Peyer's patch (tissue), 4 donors: ENCODE data around the gene UBE2G2. TPM values are rescaled to one million over a fixed set of nuclear protein-coding genes. Genes with fewer than 3 reads are reported as not detected.

Experiments
- DNase-seq, 3 donors: peaks; one replicate each; pipeline ENCODE4 v3.0.0-alpha.2; 2017 to 2019
- H3K27ac ChIP-seq, 4 donors: fragments of 200-600 bp; sonication (generic); one replicate each; pipeline ENCODE4 v1.5.1; 2016 to 2019
- H3K27me3 ChIP-seq, 2 donors: fragments of 200-600 bp; sonication (generic); one replicate each; pipeline ENCODE4 v1.5.1; 2019
- H3K36me3 ChIP-seq, 3 donors: fragments of 200-600 bp; sonication (generic); one replicate each; pipeline ENCODE4 v1.5.1; 2016 to 2019
- H3K4me1 ChIP-seq, 4 donors: fragments of 200-600 bp; sonication (generic); one replicate each; pipeline ENCODE4 v1.5.1; 2016 to 2019
- H3K4me3 ChIP-seq, 4 donors: fragments of 200-600 bp; sonication (generic); 1 replicate in 3 of 4; 2 replicates in 1 of 4; pipeline ENCODE4 v1.5.1; 2016 to 2019; ENCODE audit warnings: mild to moderate bottlenecking in 1 of 4
- H3K9me3 ChIP-seq, 4 donors: fragments of 200-600 bp; sonication (generic); one replicate each; pipeline ENCODE4 v1.5.1; 2016 to 2019; ENCODE audit warnings: mild to moderate bottlenecking in 1 of 4
- POLR2A ChIP-seq, 2 donors: fragments of 450-650 bp; IDR thresholded peaks; one replicate each; pipeline ENCODE4 v1.5.1; 2017; ENCODE audit warnings: antibody characterized with exemption in 2 of 2, mild to moderate bottlenecking in 2 of 2, moderate library complexity in 2 of 2
- total RNA-seq, 4 donors: library from RNA; depleted of rRNA; stranded (reverse); fragments of >200 nt; gene quantifications; one replicate each; pipeline ENCODE4 v1.1.0, GENCODE V29; 2016
- TF ChIP-seq, protein P1 (sequence below), 6 experiments: fragments of 450-650 bp in 4 of 6; fragments of 200-600 bp in 2 of 6; sonication (generic) in 1 of 6; IDR thresholded peaks; one replicate each; pipeline ENCODE4 v1.5.1; 2017 to 2019; ENCODE audit warnings: antibody characterized with exemption in 6 of 6, mild to moderate bottlenecking in 3 of 6, moderate library complexity in 1 of 6

UBE2G2 gene
- total RNA-seq, 4 donors from 2014 or later = 68.8 to 116 (median 95.1) TPM

DNA sequence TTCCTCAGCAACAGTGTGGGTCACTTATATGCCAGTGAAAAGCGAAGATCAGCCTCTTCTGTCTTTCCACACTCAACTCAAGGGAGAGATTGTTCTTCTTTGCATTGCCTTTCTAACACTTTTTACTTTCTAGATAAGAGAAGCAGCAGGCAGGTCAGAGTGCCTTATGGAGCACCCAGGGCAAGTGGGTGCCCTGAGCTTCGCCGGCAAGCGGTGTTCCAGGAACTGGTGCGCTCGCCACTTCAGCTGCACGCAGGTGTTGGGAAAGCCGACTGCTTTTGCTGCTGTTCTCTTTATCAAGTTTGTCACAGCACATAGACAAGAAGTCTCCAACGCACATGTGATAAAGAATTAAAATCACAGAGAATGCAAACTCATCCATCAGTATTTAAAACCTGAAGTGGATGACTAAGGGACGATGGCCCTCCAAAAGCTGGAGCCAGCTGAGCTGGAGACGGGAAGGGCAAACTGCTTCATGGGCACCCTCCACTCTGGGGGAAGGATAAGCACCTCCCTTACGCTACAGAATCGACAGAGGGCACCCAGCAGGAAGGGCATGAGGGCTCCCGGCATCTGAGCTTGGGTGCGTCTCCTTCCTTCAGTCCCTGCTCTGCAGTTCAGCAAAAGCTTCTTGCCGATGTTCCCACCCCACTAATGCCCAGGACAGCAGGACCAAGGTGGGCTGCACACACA lies 20.7 kb downstream of the UBE2G2 start:
- TF ChIP-seq, protein P1, sequence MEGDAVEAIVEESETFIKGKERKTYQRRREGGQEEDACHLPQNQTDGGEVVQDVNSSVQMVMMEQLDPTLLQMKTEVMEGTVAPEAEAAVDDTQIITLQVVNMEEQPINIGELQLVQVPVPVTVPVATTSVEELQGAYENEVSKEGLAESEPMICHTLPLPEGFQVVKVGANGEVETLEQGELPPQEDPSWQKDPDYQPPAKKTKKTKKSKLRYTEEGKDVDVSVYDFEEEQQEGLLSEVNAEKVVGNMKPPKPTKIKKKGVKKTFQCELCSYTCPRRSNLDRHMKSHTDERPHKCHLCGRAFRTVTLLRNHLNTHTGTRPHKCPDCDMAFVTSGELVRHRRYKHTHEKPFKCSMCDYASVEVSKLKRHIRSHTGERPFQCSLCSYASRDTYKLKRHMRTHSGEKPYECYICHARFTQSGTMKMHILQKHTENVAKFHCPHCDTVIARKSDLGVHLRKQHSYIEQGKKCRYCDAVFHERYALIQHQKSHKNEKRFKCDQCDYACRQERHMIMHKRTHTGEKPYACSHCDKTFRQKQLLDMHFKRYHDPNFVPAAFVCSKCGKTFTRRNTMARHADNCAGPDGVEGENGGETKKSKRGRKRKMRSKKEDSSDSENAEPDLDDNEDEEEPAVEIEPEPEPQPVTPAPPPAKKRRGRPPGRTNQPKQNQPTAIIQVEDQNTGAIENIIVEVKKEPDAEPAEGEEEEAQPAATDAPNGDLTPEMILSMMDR (IDR thresholded peaks at IDR 0.05) = no peak
- no peak for TF ChIP-seq POLR2A (IDR thresholded peaks at IDR 0.05)
- H3K4me1 ChIP-seq = peaks cover 0 to 16% (median 0%) of the 10 kb centered on the region in 4 donors
- H3K27ac ChIP-seq = no peak overlapping the region
- H3K36me3 ChIP-seq = peaks cover 0 to 19% (median 0%) of the 10 kb centered on the region in 3 donors
- H3K4me3 ChIP-seq = no peak overlapping the region
- no peaks in the 10 kb centered on the region for H3K27me3 ChIP-seq
- DNase-seq = no peak
- H3K9me3 ChIP-seq = no peaks in the 10 kb centered on the region

DNA sequence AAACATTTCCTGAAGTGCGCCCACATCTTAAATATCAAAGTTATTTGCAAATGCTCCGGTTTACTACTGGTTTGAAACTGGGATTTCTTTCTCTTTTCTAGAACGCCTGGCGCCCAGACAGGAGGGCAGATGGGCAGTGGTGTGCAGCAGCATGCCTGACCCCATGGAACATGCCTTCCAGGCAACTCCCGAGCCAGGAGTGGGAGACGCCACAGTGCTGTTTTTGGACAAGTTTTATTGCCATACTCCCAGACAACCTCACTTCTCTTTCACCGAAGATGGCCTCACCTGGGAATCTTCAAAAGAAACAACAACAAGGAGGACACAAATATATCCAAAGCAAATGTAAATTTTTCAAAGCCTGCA lies 21.5 kb downstream of the UBE2G2 start:
- no peak overlapping the region for H3K4me3 ChIP-seq
- peaks cover 0 to 16% (median 0%) of the 10 kb centered on the region in 4 donors for H3K4me1 ChIP-seq
- DNase-seq = no peak
- TF ChIP-seq POLR2A (IDR thresholded peaks at IDR 0.05) = no peak
- TF ChIP-seq, protein P1 (IDR thresholded peaks at IDR 0.05) = no peak
- H3K27ac ChIP-seq = no peak overlapping the region
- peaks cover 0 to 27% (median 0%) of the 10 kb centered on the region in 3 donors for H3K36me3 ChIP-seq
- no peaks in the 10 kb centered on the region for H3K27me3 ChIP-seq
- no peaks in the 10 kb centered on the region for H3K9me3 ChIP-seq

DNA sequence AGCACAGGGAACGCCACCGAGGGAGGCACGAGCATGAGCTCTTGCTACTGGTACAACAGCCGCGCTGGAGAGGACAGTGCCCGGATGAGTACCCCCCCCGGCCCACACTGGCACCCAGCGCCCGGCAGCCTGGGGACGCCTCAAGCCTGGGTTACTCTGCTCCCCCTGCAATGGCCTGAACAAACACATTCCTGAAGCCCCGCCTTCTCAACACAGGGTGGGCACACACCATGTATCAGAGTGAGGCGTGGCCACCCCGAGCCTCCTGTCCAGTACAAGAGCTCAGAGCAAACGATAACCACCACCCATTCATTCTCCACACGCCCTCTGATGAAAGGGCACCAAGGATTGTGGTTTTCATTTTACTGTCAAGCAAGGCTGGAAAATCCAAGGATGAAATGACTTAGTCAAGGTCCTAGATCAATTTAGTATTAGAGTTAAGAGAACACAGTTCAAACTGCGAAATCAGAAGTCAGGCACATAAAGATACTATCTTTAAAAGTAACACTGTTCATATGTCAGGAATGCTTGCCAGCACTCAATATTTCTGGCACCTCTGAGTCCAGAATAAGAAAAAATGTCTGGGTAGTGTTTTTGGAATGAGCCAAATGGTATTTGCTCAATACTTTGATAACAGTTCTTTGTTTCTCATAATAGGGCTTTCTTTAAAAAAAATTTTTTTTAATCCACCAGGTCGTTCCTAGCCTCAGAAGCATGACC lies 22.0 kb downstream of the UBE2G2 start:
- TF ChIP-seq, protein P1 (IDR thresholded peaks at IDR 0.05) = no peak
- TF ChIP-seq POLR2A (IDR thresholded peaks at IDR 0.05) = no peak
- no peak overlapping the region for H3K27ac ChIP-seq
- H3K4me1 ChIP-seq = peaks cover 0 to 16% (median 0%) of the 10 kb centered on the region in 4 donors
- H3K27me3 ChIP-seq = no peaks in the 10 kb centered on the region
- H3K4me3 ChIP-seq = no peak overlapping the region
- no peaks in the 10 kb centered on the region for H3K9me3 ChIP-seq
- peaks cover 0 to 28% (median 0%) of the 10 kb centered on the region in 3 donors for H3K36me3 ChIP-seq
- no peak for DNase-seq

DNA sequence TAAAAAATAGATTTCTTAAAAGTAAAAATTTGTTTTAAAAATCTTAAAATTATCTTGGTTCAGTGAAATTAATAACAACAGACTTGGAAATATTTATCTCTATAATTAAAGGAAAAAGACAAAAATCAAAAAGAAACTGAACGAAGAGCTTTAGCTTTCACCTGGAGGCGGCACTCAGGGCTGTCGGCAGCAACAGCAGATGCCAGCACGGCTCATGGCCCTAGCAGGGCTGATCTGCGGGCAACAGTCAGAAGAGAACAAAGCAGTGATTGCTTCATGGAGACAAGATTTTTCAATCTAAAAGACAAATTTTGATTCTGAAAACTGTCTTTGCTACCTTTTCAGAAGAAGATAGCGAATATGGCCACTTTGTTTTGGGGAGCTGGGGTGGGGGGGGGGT lies 22.6 kb downstream of the UBE2G2 start:
- peaks cover 0 to 29% (median 0%) of the 10 kb centered on the region in 3 donors for H3K36me3 ChIP-seq
- no peak for DNase-seq
- no peak overlapping the region for H3K4me3 ChIP-seq
- H3K4me1 ChIP-seq = peaks cover 0 to 16% (median 0%) of the 10 kb centered on the region in 4 donors
- TF ChIP-seq, protein P1 (IDR thresholded peaks at IDR 0.05) = no peak
- TF ChIP-seq POLR2A (IDR thresholded peaks at IDR 0.05) = no peak
- H3K9me3 ChIP-seq = no peaks in the 10 kb centered on the region
- H3K27ac ChIP-seq = no peak overlapping the region
- no peaks in the 10 kb centered on the region for H3K27me3 ChIP-seq

DNA sequence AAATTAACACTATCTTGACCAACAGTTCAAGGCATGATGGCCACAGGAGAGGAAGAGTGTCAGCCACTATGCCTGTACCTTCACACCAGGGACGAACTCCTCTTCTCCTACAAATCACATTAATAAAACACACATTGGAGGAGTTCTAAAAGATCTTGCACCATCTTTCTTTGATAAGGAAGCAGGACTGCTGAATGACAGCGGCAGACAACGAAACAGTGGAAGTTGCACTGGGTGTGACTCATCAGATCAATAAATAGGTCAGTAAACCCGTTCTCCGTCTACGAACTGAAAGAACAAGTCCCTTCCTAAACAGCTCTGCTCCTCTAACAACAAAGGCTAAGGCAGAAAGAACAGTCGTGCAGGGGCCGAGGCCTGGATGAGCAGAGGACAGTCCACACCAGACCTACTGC lies 23.1 kb downstream of the UBE2G2 start:
- TF ChIP-seq POLR2A (IDR thresholded peaks at IDR 0.05) = no peak
- TF ChIP-seq, protein P1 (IDR thresholded peaks at IDR 0.05) = no peak
- Histone ChIP-seq H3K36me3 (peaks cover 0 to 33% (median 0%) of the 10 kb centered on the region in 3 donors), H3K27me3 (no peaks in the 10 kb centered on the region), H3K9me3 (no peaks in the 10 kb centered on the region), H3K4me1 (peaks cover 0 to 16% (median 0%) of the 10 kb centered on the region in 4 donors), H3K4me3 (no peak overlapping the region), H3K27ac (peak overlapping the region in 1 of 4 donors; percentile 5)
- peak in 1 of 3 donors; percentile 64 for DNase-seq
